Measurements from ENCODE around the gene CMIP. TPM values are rescaled to one million over a fixed set of nuclear protein-coding genes. Genes with fewer than 3 reads are reported as not detected.

CMIP gene
- total and polyA plus RNA-seq, 3 experiments from 2014 or later = 1.0 to 24.4 (median 23.6) TPM

DNA sequence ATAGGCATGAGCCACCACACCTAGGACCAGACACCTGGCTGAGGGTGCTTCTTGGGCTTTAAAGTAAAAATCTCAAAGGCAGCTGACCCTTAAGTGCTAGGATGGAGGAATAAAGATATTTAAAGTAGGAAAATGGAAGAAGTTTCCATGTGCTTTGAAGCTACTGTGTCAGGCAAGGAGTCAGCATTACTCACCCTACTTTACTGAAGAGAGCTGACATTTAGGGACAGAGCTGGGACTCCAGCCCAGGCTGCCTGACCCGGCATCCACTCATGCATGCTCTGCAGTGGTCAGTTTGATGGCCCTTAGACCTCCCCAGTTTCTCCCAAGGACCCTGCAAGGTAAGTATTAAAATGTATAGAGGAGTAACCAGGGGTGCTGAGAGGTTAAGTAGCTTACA is 209.7 kb downstream of the CMIP start:
- peak overlapping the region in 5 of 8 donors; percentile 9 to 78 (median 72) for H3K27ac Mint-ChIP-seq
- H3K4me3 Mint-ChIP-seq = no peak overlapping the region
- peaks cover 0 to 74% (median 3%) of the 10 kb centered on the region in 3 donors for H3K36me3 Mint-ChIP-seq
- Histone ChIP-seq H3K9me3 (ENCODE audit: low read length) (no peaks in the 10 kb centered on the region), H3K4me3 (ENCODE audit: low read length) (no peak overlapping the region), H3K27me3 (ENCODE audit: insufficient read depth, low read length, poor library complexity, severe bottlenecking) (no peaks in the 10 kb centered on the region), H3K36me3 (ENCODE audit: insufficient read depth, low read length) (peaks cover 31% of the 10 kb centered on the region), H3K27ac (ENCODE audit: low read depth, low read length) (no peak overlapping the region), H3K4me1 (ENCODE audit: insufficient read depth, low read length) (no peaks in the 10 kb centered on the region)
- no peaks in the 10 kb centered on the region for H3K9me3 Mint-ChIP-seq
- H3K27me3 Mint-ChIP-seq = no peaks in the 10 kb centered on the region
- CTCF ChIA-PET = no interaction called here
- POLR2A ChIA-PET = no interaction called here
- DNase-seq = no peak
- peaks cover 3 to 12% (median 8%) of the 10 kb centered on the region in 3 donors for H3K4me1 Mint-ChIP-seq

GRCh38 chr16:81655469-81656162 is 211.0 kb downstream of the CMIP start:
- no peaks in the 10 kb centered on the region for H3K9me3 Mint-ChIP-seq
- Histone ChIP-seq H3K4me1 (ENCODE audit: insufficient read depth, low read length) (no peaks in the 10 kb centered on the region), H3K27me3 (ENCODE audit: insufficient read depth, low read length, poor library complexity, severe bottlenecking) (no peaks in the 10 kb centered on the region), H3K36me3 (ENCODE audit: insufficient read depth, low read length) (peaks cover 35% of the 10 kb centered on the region), H3K9me3 (ENCODE audit: low read length) (no peaks in the 10 kb centered on the region), H3K4me3 (ENCODE audit: low read length) (no peak overlapping the region), H3K27ac (ENCODE audit: low read depth, low read length) (peak overlapping the region; percentile 9)
- no peak overlapping the region for H3K4me3 Mint-ChIP-seq
- DNase-seq = no peak
- peaks cover 0 to 80% (median 6%) of the 10 kb centered on the region in 3 donors for H3K36me3 Mint-ChIP-seq
- H3K27me3 Mint-ChIP-seq = no peaks in the 10 kb centered on the region
- peaks cover 0 to 3% (median 3%) of the 10 kb centered on the region in 3 donors for H3K4me1 Mint-ChIP-seq
- ChIA-PET POLR2A (no interaction called here), CTCF (no interaction called here)
- peak overlapping the region in 5 of 8 donors; percentile 58 to 85 (median 73) for H3K27ac Mint-ChIP-seq

GRCh38 chr16:81657224-81657623 is 212.6 kb downstream of the CMIP start:
- ChIA-PET CTCF (no interaction called here), POLR2A (no interaction called here)
- Histone ChIP-seq H3K4me1 (ENCODE audit: insufficient read depth, low read length) (no peaks in the 10 kb centered on the region), H3K36me3 (ENCODE audit: insufficient read depth, low read length) (peaks cover 46% of the 10 kb centered on the region), H3K4me3 (ENCODE audit: low read length) (no peak overlapping the region), H3K27ac (ENCODE audit: low read depth, low read length) (no peak overlapping the region), H3K27me3 (ENCODE audit: insufficient read depth, low read length, poor library complexity, severe bottlenecking) (no peaks in the 10 kb centered on the region), H3K9me3 (ENCODE audit: low read length) (no peaks in the 10 kb centered on the region)
- Mint-ChIP-seq H3K9me3 (no peaks in the 10 kb centered on the region), H3K27me3 (no peaks in the 10 kb centered on the region), H3K27ac (peak overlapping the region in 4 of 8 donors; percentile 20 to 77 (median 58)), H3K36me3 (peaks cover 0 to 84% (median 7%) of the 10 kb centered on the region in 3 donors), H3K4me3 (no peak overlapping the region), H3K4me1 (peaks cover 0 to 3% (median 3%) of the 10 kb centered on the region in 3 donors)
- no peak for DNase-seq

GRCh38 chr16:81657781-81658180 is 213.2 kb downstream of the CMIP start:
- Histone ChIP-seq H3K27ac (ENCODE audit: low read depth, low read length) (no peak overlapping the region), H3K4me3 (ENCODE audit: low read length) (no peak overlapping the region), H3K9me3 (ENCODE audit: low read length) (no peaks in the 10 kb centered on the region), H3K27me3 (ENCODE audit: insufficient read depth, low read length, poor library complexity, severe bottlenecking) (no peaks in the 10 kb centered on the region), H3K36me3 (ENCODE audit: insufficient read depth, low read length) (peaks cover 40% of the 10 kb centered on the region), H3K4me1 (ENCODE audit: insufficient read depth, low read length) (no peaks in the 10 kb centered on the region)
- ChIA-PET POLR2A (no interaction called here), CTCF (no interaction called here)
- H3K4me3 Mint-ChIP-seq = no peak overlapping the region
- peaks cover 0 to 3% (median 3%) of the 10 kb centered on the region in 3 donors for H3K4me1 Mint-ChIP-seq
- no peak for DNase-seq
- no peaks in the 10 kb centered on the region for H3K27me3 Mint-ChIP-seq
- H3K27ac Mint-ChIP-seq = peak overlapping the region in 4 of 8 donors; percentile 20 to 73 (median 38)
- H3K36me3 Mint-ChIP-seq = peaks cover 0 to 84% (median 7%) of the 10 kb centered on the region in 3 donors
- no peaks in the 10 kb centered on the region for H3K9me3 Mint-ChIP-seq

- Mint-ChIP-seq H3K4me1 (peaks cover 0 to 3% (median 3%) of the 10 kb centered on the region in 3 donors), H3K4me3 (no peak overlapping the region), H3K36me3 (peaks cover 0 to 84% (median 8%) of the 10 kb centered on the region in 3 donors), H3K9me3 (no peaks in the 10 kb centered on the region), H3K27me3 (no peaks in the 10 kb centered on the region), H3K27ac (peak overlapping the region in 5 of 8 donors; percentile 13 to 40 (median 15))
- no peak overlapping the region for H3K4me3 ChIP-seq (ENCODE audit: low read length)
- DNase-seq = no peak
- ChIA-PET POLR2A (no interaction called here), CTCF (no interaction called here)
- H3K27ac ChIP-seq (ENCODE audit: low read depth, low read length) = no peak overlapping the region
- no peaks in the 10 kb centered on the region for H3K9me3 ChIP-seq (ENCODE audit: low read length)
- H3K36me3 ChIP-seq (ENCODE audit: insufficient read depth, low read length) = peaks cover 35% of the 10 kb centered on the region
- H3K4me1 ChIP-seq (ENCODE audit: insufficient read depth, low read length) = no peaks in the 10 kb centered on the region
- no peaks in the 10 kb centered on the region for H3K27me3 ChIP-seq (ENCODE audit: insufficient read depth, low read length, poor library complexity, severe bottlenecking)
These were observed 213.8 kb downstream of the CMIP start for GRCh38 chr16:81658373-81658772.

DNA sequence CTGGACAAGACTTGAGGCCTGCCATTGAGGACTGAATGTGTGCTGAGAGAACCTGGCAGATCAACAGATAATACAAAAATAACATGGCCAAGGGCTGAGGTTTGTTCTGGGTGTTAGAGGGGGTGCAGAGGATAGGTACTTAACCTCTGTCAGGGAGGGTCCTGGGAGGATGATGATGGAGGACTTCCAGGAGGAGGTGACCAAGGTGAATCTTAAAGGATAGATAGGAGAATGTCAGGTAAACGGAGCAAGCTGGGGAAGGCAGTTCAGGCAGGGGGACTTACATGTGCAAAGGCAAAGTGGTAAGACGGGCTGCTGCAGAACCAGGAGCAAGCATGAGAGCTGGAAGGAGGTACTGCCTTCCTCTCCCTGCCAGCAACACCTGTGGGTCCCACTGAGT is 214.6 kb downstream of the CMIP start:
- CTCF ChIA-PET = interaction anchor here (1.3 kb wide), 1 partner anchor 255 kb away, joined by 3 read pairs; no protein-coding TSS in a partner anchor
- peaks cover 30% of the 10 kb centered on the region for H3K36me3 ChIP-seq (ENCODE audit: insufficient read depth, low read length)
- no peaks in the 10 kb centered on the region for H3K9me3 ChIP-seq (ENCODE audit: low read length)

DNA sequence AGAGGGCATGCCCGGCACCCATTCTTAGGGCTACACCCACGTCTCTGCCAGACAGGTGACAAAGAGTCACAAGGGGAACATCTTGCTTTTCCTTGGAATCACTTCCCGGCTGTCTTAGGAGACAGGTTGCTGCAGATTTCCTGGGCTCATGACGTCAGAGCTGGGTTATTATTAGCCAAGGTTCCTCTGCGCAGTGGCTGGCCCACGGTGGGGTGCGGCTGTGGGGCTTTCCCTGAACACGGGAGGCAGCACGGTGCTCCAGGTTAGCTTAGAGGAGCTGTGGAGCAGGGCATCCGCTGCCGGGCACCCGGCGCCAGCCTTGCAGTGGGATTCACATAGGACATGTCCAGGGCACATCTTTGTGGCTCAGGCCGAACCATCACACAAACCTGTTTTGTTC is 216.5 kb downstream of the CMIP start:
- POLR2A ChIA-PET = no interaction called here
- Mint-ChIP-seq H3K36me3 (peaks cover 4 to 87% (median 13%) of the 10 kb centered on the region in 3 donors), H3K4me1 (no peaks in the 10 kb centered on the region)

More for the DNA sequence above, 214.6 kb downstream of the CMIP start:
- no peaks in the 10 kb centered on the region for H3K9me3 Mint-ChIP-seq
- H3K4me1 Mint-ChIP-seq = peaks cover 0 to 3% (median 3%) of the 10 kb centered on the region in 3 donors
- H3K27ac Mint-ChIP-seq = peak overlapping the region in 7 of 8 donors; percentile 6 to 82 (median 51)
- DNase-seq = no peak
- Histone ChIP-seq H3K4me1 (ENCODE audit: insufficient read depth, low read length) (no peaks in the 10 kb centered on the region), H3K4me3 (ENCODE audit: low read length) (no peak overlapping the region), H3K27me3 (ENCODE audit: insufficient read depth, low read length, poor library complexity, severe bottlenecking) (no peaks in the 10 kb centered on the region), H3K27ac (ENCODE audit: low read depth, low read length) (no peak overlapping the region)
- no peaks in the 10 kb centered on the region for H3K27me3 Mint-ChIP-seq
- peaks cover 0 to 86% (median 8%) of the 10 kb centered on the region in 3 donors for H3K36me3 Mint-ChIP-seq
- POLR2A ChIA-PET = no interaction called here
- H3K4me3 Mint-ChIP-seq = no peak overlapping the region

DNA sequence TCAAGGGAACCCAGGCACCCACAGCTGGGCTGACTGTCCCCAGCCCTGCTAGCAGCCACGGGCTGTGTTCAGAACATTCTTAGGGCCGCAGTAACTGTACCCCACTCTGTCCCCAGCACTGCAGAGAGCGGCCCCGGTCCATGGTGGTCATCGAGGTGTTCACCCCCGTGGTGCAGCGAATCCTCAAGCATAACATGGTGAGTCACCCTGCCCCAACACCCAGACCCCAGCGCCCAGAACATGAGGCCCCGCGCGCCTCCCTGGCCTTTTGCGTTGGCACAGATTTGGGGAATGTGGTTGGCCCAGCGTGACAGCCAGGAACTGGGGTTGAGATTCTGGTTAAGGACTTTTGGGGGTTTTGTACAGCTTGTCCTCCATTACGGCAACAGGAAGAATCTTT is 219.5 kb downstream of the CMIP start:
- CTCF ChIA-PET = no interaction called here
- H3K4me1 Mint-ChIP-seq = no peaks in the 10 kb centered on the region

More for the DNA sequence above, 216.5 kb downstream of the CMIP start:
- peak overlapping the region in 2 of 8 donors; percentile 27 to 59 for H3K27ac Mint-ChIP-seq
- H3K4me3 Mint-ChIP-seq = no peak overlapping the region
- H3K27me3 Mint-ChIP-seq = no peaks in the 10 kb centered on the region
- CTCF ChIA-PET = no interaction called here
- H3K27me3 ChIP-seq (ENCODE audit: insufficient read depth, low read length, poor library complexity, severe bottlenecking) = no peaks in the 10 kb centered on the region
- DNase-seq = no peak
- no peaks in the 10 kb centered on the region for H3K4me1 ChIP-seq (ENCODE audit: insufficient read depth, low read length)
- H3K9me3 Mint-ChIP-seq = no peaks in the 10 kb centered on the region
- H3K27ac ChIP-seq (ENCODE audit: low read depth, low read length) = no peak overlapping the region
- H3K9me3 ChIP-seq (ENCODE audit: low read length) = no peaks in the 10 kb centered on the region
- peaks cover 34% of the 10 kb centered on the region for H3K36me3 ChIP-seq (ENCODE audit: insufficient read depth, low read length)
- no peak overlapping the region for H3K4me3 ChIP-seq (ENCODE audit: low read length)

More for the DNA sequence above, 219.5 kb downstream of the CMIP start:
- no peaks in the 10 kb centered on the region for H3K4me1 ChIP-seq (ENCODE audit: insufficient read depth, low read length)
- H3K36me3 Mint-ChIP-seq = peaks cover 4 to 78% (median 10%) of the 10 kb centered on the region in 3 donors
- no peaks in the 10 kb centered on the region for H3K27me3 Mint-ChIP-seq
- no peaks in the 10 kb centered on the region for H3K9me3 ChIP-seq (ENCODE audit: low read length)
- H3K9me3 Mint-ChIP-seq = no peaks in the 10 kb centered on the region
- H3K27me3 ChIP-seq (ENCODE audit: insufficient read depth, low read length, poor library complexity, severe bottlenecking) = no peaks in the 10 kb centered on the region
- peaks cover 32% of the 10 kb centered on the region for H3K36me3 ChIP-seq (ENCODE audit: insufficient read depth, low read length)
- no peak overlapping the region for H3K4me3 ChIP-seq (ENCODE audit: low read length)
- H3K27ac ChIP-seq (ENCODE audit: low read depth, low read length) = no peak overlapping the region
- peak overlapping the region in 1 of 7 donors; percentile 54 for H3K4me3 Mint-ChIP-seq
- POLR2A ChIA-PET = no interaction called here
- H3K27ac Mint-ChIP-seq = peak overlapping the region in 3 of 8 donors; percentile 44 to 82 (median 79)
- no peak for DNase-seq

All from CD8-positive, alpha-beta memory T cell (primary cell).